GM18519 (cell line): ENCODE data around the gene PIK3CA.
"Not testable (repeated sequence)": the region's sequence is repeated elsewhere in the genome, so short reads cannot be mapped to it uniquely, and the experiment has no call there.

Experiments
- ATAC-seq: cut with Tn5 transposase; IDR thresholded peaks from one replicate; pipeline ENCODE4 v1.9.1; 2021; ENCODE audit warnings: mild to moderate bottlenecking, moderate library complexity; ENCODE audit not compliant: unreplicated experiment, low FRiP score

Gene PIK3CA

GRCh38 chr3:179259959-179260756, 112.0 kb downstream of the PIK3CA start:
- ATAC-seq, result not testable (repeated sequence)

GRCh38 chr3:179260949-179261765, 113.0 kb downstream of the PIK3CA start:
- peak; percentile 73 for ATAC-seq

DNA sequence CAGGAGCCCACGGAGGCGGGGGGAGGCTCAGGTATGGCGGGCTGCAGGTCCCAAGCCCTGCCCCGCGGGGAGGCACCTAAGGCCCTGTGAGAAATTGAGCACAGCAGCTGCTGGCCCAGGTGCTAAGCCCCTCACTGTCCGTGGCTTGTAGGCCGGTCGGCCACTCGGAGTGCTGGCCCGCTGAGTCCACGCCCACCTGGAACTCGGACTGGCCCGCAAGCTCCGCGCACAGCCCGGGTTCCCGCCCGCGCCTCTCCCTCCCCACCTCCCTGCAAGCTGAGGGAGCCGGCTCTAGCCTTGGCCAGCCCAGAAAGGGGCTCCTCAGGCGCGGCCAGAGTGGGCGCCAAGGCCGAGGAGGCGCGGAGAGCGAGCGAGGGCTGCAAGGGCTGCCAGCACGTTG, 115.0 kb downstream of the PIK3CA start:
- no peak for ATAC-seq

DNA sequence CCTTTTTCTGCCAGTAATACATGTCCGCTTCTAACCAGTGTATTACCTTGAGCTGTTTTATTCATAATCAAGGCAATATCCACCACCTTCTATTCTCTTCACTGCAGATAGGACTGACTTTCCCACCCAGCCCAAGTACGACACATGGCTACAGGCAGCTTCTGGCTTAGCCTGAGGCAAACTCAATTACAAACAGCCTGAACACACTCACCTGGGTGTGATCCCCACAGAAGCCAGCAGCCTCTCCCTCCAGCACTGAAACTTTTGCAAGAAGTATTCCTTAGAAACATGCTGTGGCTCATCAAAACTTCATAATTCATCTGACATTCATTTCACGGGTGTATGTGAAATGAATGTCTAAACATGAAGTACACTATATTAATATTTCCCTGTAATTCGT, 116.3 kb downstream of the PIK3CA start:
- no peak for ATAC-seq

DNA sequence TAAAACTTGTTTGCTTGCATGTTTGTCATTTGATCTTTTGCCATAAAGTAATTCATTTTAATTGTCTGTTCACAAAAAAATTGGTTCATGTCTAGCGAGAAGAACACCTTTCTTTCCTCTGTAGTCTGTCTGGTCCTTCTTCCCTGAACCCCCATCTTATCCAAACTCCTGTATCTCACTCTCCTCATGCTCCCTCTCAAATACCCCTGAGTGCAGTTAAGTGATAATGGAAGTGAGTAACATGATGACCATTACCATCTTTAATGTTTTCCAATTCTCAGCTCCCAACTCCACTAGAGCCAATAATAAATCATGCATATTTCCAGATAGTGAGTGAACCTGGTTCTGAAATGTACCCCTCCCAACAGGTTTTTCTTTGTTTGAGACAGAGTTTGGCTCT, 116.9 kb downstream of the PIK3CA start:
- no peak for ATAC-seq

DNA sequence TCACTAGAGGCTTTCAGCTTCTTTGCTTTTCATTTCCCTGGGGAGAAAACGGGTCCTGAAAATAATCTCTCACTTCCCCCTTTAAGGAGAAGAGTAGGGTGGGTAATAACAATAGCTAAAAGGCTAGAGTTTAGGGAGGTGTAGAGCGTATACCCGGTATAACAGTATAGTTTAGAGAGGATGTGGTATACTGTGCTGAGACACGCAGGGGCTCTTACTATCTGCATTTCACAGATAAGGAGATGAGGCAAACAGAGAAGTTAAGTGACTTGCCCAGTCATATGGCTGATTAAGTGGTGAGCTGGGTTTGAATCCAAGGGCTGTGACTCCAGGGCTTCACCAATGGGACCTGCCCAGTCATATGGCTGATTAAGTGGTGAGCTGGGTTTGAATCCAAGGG, 117.7 kb downstream of the PIK3CA start:
- ATAC-seq, result peak; percentile 68

DNA sequence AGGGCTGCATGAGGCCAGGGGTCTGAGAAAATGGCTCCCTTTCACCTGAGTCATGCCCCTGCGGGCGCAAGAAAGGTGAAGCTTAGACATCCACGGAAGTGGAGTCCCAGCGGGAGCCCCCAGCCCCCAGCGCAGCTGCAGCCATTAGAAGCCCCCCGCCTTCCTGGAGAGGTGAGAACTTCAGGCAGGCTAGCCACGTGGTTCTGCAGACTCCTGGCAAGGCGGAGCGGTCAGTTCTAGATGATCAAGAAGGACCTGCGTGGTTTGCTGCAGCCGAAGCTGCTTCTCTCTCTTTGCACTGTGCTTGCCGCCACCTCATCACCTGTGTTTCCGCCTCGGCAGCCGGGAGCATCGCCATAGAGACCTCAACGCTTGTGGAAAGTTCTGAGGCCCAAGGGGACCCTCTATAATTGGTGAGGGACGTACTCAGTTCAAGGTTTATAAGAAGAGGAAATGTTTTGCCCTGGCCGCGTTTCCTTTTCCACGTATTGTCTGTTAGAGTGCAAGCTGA, 118.6 kb downstream of the PIK3CA start:
- ATAC-seq, result no peak

DNA sequence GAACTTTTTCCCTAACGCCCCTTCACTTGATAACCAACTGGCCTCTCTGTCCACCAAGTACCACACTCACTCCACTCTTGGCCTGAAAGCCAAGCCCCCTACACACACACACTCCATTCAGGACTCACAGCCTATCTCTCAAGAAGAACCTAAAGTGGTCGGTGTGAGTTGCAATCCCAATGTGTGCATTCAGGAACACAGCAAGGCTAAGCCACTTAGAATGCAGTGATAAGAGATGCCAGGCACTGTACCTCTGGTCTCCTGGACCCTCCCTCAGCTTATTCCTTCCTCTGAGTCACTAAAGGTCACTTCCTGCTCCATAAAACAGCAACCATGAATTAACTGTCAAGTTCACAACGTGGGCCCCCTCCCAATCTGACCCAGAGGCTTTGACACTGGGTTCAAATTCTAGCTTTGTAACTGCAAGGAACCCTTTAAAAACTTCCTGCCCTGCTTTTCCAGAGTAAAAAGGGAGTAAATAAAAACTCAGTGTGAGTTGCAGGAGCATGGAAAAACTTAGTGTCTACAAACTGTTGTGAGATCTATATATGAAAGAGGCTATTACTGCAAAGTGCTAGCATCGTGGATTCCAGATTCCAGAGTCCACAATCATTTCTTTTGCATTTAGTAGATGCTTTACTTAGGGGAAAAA, 120.4 kb downstream of the PIK3CA start:
- no peak for ATAC-seq

DNA sequence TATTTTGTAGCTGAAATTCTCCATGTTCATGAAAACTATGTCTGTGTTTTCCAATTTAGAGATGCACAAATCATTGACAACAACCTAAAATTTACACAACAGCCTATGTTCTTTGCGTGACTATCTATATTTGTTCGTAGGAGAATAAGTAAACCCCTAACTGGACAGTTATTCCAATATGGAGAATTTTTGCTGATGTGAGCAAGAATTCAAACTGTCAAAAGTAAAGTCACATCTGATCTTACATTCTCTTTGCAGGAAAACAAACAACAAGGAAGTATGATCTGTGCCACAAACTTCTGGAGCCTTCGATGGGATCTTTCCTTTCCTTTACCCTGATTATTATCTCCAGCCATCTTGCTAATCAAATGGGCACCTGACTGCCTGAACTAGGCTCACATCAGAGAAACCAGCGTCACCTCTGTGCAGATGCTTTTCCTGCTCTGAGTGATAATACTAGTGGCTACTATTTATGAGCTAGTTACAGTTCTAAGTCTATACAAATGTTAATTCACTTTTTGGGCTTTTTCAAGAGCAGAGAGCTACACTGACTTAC, 121.1 kb downstream of the PIK3CA start:
- ATAC-seq, result no peak

GRCh38 chr3:179272385-179272784, 124.2 kb downstream of the PIK3CA start:
- ATAC-seq, result no peak

- not testable (repeated sequence) for ATAC-seq
Observed at GRCh38 chr3:179274434-179274833, 126.3 kb downstream of the PIK3CA start.

- ATAC-seq, result no peak
Observed at GRCh38 chr3:179276001-179276400, 127.8 kb downstream of the PIK3CA start.

GRCh38 chr3:179276743-179277142, 128.6 kb downstream of the PIK3CA start:
- no peak for ATAC-seq

GRCh38 chr3:179278151-179278550, 130.0 kb downstream of the PIK3CA start:
- ATAC-seq, result no peak

DNA sequence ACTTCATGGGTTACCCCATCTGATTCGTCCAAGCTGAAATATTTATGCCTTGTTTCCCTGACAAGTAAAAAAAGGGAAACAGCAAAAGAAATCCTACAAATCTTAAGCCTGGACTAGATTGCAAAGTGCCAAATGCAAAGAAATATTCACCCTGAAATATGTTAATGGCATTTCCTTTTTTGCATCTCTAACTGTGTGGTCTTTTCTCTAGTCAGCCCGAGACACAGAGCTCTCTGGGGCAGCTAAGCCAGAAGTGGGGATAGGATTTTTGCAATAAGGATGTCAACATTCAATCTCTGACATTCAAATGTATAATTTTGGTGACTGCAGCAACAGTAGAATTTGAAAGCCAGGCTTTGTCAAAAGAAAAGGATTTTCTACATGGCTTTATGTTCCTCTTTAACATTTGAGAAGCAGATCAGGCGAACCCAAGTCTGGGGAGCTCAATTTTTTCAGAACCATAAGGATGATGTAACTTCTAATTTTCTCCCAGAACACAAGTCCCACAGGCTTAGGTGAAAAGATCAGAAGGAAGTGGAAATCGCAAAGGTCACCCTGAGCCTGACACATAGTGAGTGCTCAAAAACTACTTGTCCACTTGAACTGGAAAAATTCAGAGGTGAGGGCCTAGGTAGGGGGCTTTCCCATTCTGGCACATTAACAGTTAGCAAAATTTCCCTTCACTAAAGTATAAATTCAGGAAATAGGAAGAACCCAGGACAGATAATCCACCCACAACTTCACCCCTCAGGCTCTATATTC, 131.0 kb downstream of the PIK3CA start:
- ATAC-seq, result no peak

DNA sequence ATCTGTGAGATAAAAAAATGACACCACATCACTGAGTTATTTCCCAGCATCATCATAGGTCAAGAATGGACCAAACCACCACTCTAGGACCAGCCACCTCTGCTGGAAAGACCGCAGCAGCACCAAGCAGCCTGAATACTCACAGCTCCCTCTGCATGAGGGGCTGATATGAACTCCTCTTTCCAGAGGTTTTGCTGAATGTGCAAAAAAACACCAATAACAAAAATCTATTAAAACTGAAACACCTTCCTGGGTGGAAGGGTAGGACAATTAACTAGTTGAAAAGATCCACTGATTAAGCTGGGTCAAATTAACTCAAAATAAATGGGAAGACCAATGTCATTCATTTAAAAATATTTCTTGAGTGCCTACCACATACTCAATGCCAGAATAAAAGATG, 131.7 kb downstream of the PIK3CA start:
- no peak for ATAC-seq

DNA sequence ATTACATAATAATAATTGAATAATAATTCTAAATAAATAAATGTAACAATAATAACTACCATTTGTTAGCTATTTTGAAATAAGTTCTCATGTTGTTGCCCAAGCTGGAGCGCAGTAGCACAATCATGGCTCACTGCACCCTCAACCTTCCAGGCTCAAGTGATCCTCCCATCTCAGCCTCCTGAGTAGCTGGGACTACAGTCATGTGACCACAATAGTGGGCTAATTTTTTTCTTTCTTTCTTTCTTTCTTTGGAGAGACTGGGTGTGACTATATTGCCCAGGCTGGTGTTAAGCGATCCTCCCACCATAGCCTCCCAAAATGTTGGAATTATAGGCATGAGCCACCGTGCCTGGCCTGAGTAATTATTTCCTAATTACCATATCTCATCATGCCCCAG, 133.7 kb downstream of the PIK3CA start:
- no peak for ATAC-seq

GRCh38 chr3:179286331-179286730, 138.2 kb downstream of the PIK3CA start:
- ATAC-seq, result no peak

- ATAC-seq, result no peak
Observed at GRCh38 chr3:179288845-179289244, 140.7 kb downstream of the PIK3CA start.

GRCh38 chr3:179289295-179289694, 141.1 kb downstream of the PIK3CA start:
- ATAC-seq, result no peak
